Parathyroid adenoma (tissue), 2 donors: ENCODE measurements around the gene NCKAP5.

ENCODE experiments used
- H2AFZ ChIP-seq: fragments of 300-600 bp; sonication (generic); one replicate; pipeline ENCODE4 v1.7.0; 2017; ENCODE audit warnings: antibody characterized with exemption, mild to moderate bottlenecking
- H3K27ac ChIP-seq: fragments of 300-600 bp; sonication (generic); one replicate; pipeline ENCODE4 v1.7.0; 2017
- H3K27me3 ChIP-seq: fragments of 300-600 bp; sonication (generic); one replicate; pipeline ENCODE4 v1.7.0; 2017; ENCODE audit warnings: low read length; ENCODE audit not compliant: control insufficient read depth, insufficient read depth
- H3K36me3 ChIP-seq: fragments of 300-600 bp; sonication (generic); one replicate; pipeline ENCODE4 v1.7.0; 2017; ENCODE audit warnings: low read length; ENCODE audit not compliant: control insufficient read depth, insufficient read depth
- H3K4me1 ChIP-seq: fragments of 300-600 bp; sonication (generic); one replicate; pipeline ENCODE4 v1.7.0; 2017; ENCODE audit warnings: control low read depth
- H3K4me2 ChIP-seq: fragments of 300-600 bp; sonication (generic); one replicate; pipeline ENCODE4 v1.7.0; 2017; ENCODE audit warnings: low read length
- H3K4me3 ChIP-seq: fragments of 300-600 bp; sonication (generic); one replicate; pipeline ENCODE4 v1.7.0; 2017; ENCODE audit warnings: low read depth, low read length
- H3K79me2 ChIP-seq: fragments of 300-600 bp; sonication (generic); one replicate; pipeline ENCODE4 v1.7.0; 2017; ENCODE audit warnings: control low read depth
- H3K9ac ChIP-seq: fragments of 300-600 bp; sonication (generic); one replicate; pipeline ENCODE4 v1.7.0; 2017; ENCODE audit warnings: mild to moderate bottlenecking
- H3K9me3 ChIP-seq: fragments of 300-600 bp; sonication (generic); one replicate; pipeline ENCODE4 v1.7.0; 2017; ENCODE audit warnings: low read length; ENCODE audit not compliant: control insufficient read depth
- CTCF ChIP-seq: fragments of 300-600 bp; sonication (generic); IDR thresholded peaks from one replicate; pipeline ENCODE4 v1.7.0; 2017; ENCODE audit warnings: antibody characterized with exemption, mild to moderate bottlenecking
- donor health status: primary hyperparathyroidism.

Gene NCKAP5

DNA sequence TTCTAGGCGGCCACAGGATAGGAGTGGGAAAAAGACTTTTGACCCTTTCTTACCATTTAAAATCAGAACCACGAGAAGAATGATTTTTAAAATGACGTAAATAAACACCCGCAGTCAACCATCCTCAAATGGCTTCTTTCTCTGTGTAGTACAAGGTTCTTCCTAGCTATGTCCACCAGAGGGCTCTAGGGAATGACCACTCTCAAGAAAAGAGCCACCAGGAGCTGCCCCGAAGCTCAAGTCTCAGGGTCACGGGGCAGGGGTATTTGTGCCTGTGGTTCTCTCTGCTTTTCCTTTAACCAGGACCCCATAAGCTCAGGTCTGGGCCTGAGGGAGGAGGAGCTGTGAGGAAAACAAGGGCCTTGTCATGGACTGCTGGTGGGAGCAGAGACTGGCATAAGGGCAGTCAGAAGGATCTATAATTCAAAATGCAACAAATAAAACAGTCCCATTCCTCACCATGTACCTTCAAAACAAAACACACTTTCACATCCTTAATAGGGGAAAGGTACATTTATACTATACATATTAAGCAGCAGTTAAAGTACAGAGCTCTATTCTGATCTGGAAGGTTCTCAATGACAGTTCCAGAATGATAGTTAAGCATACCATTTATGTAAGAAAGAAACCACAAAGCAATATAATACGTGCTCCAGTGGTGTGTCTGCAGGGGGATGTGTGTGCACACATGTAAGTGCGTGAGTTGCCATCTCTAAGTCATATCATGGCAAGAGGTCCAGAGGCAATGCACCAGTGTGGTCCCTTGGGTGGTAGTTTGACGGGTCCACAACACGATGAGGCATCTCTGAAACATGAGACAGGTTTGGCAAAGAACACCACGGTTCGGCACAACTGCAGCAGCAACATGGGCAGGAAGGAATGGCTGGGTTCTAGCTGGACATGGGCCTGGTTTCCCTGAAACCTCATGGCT is 916.9 kb downstream of the NCKAP5 start:
- H3K9ac ChIP-seq: no peak overlapping the region
- H3K36me3 ChIP-seq: no peaks in the 10 kb centered on the region
- no peak overlapping the region for H3K4me2 ChIP-seq
- no peak overlapping the region for H3K27ac ChIP-seq
- H3K79me2 ChIP-seq: no peaks in the 10 kb centered on the region
- H3K9me3 ChIP-seq: no peaks in the 10 kb centered on the region
- no peak overlapping the region for H3K4me3 ChIP-seq
- H2AFZ ChIP-seq: peak overlapping the region; percentile 36
- TF ChIP-seq CTCF: peak; percentile 79
- H3K4me1 ChIP-seq: peaks cover 6% of the 10 kb centered on the region
- no peaks in the 10 kb centered on the region for H3K27me3 ChIP-seq

DNA sequence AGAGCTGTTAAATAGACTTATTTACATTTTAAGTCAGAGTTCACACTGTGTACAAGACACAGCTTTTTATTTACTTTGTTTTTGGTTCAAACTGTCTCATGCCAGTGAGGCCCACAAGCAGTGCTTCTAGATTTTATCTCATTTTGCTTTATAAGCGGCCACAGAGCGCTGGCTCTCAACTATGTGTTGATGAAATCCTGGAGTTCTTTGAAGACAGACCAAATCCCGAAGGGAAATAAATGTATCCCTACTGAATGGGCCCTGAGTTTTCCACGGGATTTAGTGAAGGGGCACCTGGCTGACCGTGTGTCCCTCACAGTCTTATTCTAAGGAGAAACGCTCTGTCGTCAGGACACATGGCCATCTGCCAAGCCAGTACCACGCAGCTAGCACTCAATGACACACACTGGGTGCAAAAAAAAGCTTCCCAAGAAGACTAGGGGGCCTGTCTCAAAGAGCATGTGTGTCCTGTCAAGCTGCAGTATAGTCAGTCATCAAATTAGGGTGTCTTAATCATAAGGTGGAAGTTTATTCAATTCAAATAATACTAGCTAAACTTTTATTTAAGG is 921.6 kb downstream of the NCKAP5 start:
- H3K27me3 ChIP-seq: no peaks in the 10 kb centered on the region
- peaks cover 6% of the 10 kb centered on the region for H3K4me1 ChIP-seq
- no peak overlapping the region for H3K27ac ChIP-seq
- H3K9ac ChIP-seq: no peak overlapping the region
- TF ChIP-seq CTCF: no peak
- no peaks in the 10 kb centered on the region for H3K36me3 ChIP-seq
- peak overlapping the region; percentile 59 for H2AFZ ChIP-seq
- H3K4me3 ChIP-seq: no peak overlapping the region
- no peaks in the 10 kb centered on the region for H3K79me2 ChIP-seq
- no peaks in the 10 kb centered on the region for H3K9me3 ChIP-seq
- peak overlapping the region; percentile 18 for H3K4me2 ChIP-seq

DNA sequence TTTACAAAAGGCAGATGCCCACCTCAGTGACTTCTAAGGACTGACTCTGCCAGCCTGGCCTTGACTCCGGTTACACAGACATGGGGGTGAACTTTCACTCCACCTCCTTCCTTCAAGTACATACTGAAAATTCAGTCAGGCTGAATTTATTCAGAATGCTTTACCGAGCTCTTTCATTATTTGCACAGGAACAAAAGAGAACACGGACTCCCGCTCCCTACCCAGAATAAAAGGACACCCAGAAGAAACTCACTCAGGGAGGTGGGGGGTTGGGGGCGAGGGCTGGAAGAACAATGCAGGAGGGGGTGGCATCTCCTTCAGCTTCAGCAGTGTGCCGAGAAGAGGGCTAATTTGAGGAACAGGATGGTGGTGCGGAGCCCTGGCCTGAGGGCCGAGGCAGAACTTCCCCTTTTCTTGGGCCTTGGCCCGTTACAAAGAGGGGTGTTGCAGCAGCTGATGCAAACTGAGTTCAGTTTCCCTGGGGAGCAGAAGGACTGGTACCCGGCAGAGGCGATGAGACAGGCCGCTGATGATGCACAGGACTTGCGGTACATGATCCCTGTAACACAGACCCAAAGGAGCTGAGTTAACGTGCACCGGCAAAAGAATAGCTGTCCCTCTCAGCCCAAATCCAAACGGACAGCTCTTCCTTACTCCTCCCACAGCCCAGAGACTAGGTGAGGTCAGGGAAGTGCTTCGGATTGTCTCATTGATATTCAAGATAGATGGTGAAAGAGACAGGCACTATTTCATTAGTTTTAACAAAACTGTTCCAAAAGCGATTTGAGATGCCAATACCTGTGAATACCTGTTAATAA is 922.3 kb downstream of the NCKAP5 start:
- H3K27me3 ChIP-seq: no peaks in the 10 kb centered on the region
- H3K4me3 ChIP-seq: no peak overlapping the region
- no peak for TF ChIP-seq CTCF
- H3K9ac ChIP-seq: no peak overlapping the region
- H3K9me3 ChIP-seq: no peaks in the 10 kb centered on the region
- peak overlapping the region; percentile 59 for H2AFZ ChIP-seq
- H3K4me1 ChIP-seq: peaks cover 5% of the 10 kb centered on the region
- no peaks in the 10 kb centered on the region for H3K79me2 ChIP-seq
- no peak overlapping the region for H3K27ac ChIP-seq
- peak overlapping the region; percentile 18 for H3K4me2 ChIP-seq
- no peaks in the 10 kb centered on the region for H3K36me3 ChIP-seq

DNA sequence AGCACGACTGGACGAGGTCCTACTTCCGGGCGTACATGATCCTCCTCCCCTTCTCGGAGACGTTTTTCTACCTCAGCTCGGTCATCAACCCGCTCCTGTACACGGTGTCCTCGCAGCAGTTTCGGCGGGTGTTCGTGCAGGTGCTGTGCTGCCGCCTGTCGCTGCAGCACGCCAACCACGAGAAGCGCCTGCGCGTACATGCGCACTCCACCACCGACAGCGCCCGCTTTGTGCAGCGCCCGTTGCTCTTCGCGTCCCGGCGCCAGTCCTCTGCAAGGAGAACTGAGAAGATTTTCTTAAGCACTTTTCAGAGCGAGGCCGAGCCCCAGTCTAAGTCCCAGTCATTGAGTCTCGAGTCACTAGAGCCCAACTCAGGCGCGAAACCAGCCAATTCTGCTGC is 923.1 kb downstream of the NCKAP5 start:
- Histone ChIP-seq H3K4me3 (no peak overlapping the region), H3K9ac (no peak overlapping the region), H3K9me3 (no peaks in the 10 kb centered on the region), H3K79me2 (no peaks in the 10 kb centered on the region), H3K27ac (no peak overlapping the region), H3K4me2 (no peak overlapping the region), H3K4me1 (peaks cover 3% of the 10 kb centered on the region), H2AFZ (no peak overlapping the region), H3K36me3 (no peaks in the 10 kb centered on the region), H3K27me3 (no peaks in the 10 kb centered on the region)
- no peak for TF ChIP-seq CTCF
